Stimulated activated CD4-positive, alpha-beta T cell treated with anti-CD3 and anti-CD28 coated beads, TNF-alpha, amount 100 ng/mL, for 1 hour (primary cell): ENCODE results near the gene SIT1.
"Not testable (repeated sequence)": the region's sequence is repeated elsewhere in the genome, so short reads cannot be mapped to it uniquely, and the experiment has no call there.

Source experiments
- DNase-seq, 3 donors: peaks; one replicate each; pipeline ENCODE4 v3.0.0-alpha.2; 2020; ENCODE audit warnings: low read depth in 3 of 3, low spot score in 1 of 3

Gene SIT1

DNA sequence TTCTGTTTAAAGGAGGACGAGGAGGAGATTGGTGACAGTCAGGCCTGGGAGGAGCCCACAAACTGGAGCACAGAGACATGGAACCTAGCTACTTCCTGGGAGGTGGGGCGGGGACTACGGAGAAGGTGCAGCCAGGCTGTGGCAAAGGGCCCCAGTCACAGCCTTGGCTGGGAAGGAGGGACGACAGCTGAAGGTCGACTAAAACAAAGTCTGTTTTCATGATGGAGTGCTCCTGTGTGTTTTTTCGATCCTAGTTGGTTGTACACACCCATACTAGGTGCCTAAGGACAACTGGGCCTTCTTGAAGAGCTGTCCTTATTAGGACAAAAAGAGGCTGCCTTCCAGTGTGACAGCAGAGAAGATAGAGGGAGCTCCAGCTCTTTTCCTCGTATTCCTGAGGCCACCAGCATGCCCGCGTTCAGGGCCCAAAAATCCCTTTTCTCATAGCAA, 10.3 kb upstream of the SIT1 start:
- no peak for DNase-seq

DNA sequence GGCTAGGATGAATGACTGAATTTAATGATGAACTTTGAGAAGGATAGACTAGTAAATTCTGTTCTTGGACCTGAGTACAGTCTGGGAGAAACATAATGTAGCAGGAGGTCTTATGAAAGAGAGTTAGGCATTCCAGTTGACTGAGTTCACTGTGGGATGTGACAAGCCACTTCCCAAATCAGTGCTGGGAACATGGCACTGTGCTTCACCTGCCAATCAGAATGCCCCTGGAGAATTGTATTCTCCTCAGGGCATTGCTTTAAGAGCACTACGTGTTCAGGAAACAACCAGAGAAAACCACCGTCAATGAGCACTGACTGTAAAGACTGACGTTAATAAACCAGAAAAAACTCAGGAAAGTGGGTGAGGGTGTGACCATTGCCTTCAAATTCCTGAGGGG, 8.6 kb upstream of the SIT1 start:
- no peak for DNase-seq

DNA sequence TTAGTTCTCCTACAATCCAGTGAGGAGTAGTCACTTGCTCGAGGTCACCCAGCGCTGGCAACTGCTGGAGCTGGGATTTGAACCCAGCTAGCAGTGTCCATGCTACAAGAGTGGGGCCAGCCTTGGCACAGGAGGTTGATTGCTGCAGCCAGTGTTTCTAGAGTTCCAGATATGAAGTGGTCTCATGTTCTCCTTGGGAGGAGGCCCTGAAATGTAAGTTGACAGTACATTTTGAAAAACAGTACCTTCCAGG, 8.2 kb upstream of the SIT1 start:
- DNase-seq = no peak

DNA sequence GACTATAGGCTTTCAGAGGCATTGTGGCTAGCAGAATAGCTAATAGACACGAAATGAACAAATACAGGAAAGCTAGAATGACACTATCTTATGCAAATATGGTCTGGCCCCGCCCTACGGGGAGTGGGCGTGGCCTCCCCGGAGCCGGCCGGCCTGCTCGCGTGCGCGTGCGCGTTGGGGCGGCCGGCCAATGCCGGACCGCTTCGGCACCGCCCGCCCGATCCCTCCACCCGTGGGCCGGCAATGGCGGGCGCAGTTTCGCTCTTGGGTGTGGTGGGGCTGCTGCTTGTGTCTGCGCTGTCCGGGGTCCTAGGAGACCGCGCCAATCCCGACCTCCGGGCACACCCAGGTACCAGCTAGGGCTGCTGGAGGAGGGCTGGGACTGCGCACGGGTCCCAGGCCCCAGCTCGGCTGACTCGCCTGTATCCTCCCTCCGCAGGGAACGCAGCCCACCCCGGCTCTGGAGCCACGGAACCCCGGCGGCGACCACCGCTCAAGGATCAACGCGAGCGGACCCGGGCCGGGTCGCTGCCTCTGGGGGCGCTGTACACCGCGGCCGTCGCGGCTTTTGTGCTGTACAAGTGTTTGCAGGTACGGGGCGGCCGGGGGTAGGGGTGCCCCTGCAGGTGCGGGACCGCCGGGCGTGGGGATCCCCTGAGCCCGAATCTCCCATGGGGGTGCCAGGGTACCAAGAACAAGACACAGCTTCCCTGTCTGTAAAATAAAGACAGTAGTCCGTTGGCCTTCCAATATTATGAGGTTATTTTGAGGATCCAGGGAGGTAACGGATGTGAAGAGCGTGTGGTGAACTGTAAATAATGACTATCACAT, 7.6 kb upstream of the SIT1 start, which contains the start of gene CCDC107:
Gene CCDC107 (plus strand): TSS at position 156 of the 831 bp plus-strand sequence. CDS start 88 bp downstream, at position 244.
- DNase-seq = peak; percentile 56 to 76 (median 68)

DNA sequence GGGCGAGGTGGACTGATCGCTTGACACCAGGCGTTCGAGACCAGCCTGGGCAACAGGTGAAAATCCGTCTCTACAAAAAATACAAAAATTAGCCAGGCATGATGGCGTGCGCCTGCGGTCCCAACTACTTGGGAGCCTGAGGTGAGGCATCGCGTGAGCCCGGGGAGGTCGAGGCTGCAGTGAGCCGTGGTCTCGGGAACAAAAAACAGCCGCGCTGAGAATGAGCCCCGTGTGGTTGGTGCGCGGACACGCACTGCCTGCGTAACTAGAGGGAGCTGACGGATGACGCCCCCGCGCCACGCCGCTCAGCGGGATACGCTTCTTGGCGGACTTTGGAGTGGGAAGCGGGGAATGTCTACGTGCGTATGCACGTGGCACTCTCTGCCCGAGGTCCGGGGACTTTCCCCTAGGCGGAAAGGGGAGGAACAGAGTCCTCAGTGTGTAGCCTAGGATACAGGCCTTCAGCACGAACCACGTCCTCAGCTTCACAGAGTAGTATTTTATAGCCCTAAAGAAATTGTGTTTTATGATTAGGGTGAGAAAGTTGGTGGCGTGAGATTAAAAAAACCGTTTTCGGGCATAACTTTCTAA, 6.9 kb upstream of the SIT1 start, which contains the start of gene RMRP:
Gene RMRP (minus strand): TSS at position 474 of the 591 bp plus-strand sequence.
- DNase-seq = peak; percentile 75 to 85 (median 84)

DNA sequence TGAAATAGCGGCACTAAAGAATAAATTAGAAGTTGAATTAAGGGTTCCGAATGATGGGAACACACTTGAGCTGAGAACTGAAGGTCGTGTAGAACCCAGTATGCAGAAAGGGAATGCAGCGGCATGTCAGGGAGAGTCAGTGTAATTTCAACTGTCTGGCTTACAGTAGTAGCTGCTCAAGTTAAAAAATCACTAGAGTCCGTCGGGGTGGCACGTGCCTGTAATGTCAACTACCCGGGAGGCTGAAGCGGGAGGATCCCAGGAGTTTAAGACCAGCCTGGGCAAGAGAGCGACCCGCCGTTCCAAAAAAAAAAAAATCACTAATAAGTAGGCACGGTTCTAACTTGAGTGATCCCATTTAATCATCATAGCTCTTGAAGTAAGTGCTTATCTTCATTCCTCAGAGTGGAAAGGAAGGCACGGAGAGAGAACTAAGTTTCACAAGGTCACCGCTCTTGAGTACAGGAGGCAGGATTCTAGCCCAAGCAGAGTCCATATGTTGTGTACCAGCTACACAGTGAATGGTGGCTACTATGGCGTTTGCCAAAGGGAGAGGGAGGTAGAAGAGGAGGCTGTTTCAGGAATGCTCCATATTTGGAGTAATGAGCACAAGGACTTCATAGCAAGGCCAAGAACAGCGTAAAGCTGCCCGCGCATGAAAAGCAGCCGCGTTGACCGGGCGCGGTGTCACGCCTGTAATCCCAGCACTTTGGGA, 6.3 kb upstream of the SIT1 start:
- DNase-seq = no peak

DNA sequence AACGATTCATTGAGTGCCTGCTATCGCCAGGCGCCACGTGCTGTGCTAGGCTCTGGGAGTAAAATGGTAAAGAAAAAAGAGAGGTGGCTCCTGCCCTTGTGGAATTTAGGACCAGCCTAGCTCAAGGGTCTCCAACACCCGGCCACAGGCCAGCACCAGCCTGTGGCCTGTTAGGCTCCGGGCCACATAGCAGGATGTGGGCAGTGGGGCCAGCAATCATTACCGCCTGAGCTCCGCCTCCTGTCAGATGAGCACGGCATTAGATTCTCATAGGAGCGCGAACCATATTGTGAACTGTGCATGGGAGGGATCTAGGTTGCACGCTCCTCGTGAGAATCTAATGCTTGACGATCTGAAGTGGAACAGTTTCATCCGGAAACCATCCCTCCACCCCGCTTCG, 5.6 kb upstream of the SIT1 start:
- no peak for DNase-seq

DNA sequence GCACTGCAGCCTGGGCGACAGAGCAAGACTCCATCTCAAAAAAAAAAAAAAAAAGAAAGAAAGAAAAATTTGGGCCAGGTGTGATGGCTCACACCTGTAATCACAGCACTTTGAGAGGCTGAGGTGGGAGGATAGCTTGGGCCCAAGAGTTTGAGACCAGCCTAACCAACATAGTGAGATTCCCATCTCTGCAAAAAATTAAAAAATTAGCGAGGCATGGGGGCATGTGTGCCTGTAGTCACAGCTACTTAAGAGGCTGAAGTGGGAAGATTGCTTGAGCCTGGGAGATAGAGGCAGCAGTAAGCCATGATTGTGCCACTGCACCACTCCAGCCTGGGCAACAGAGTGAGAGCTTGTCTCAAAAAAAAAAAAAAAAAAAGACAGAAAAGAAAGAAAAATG, 2.9 kb upstream of the SIT1 start:
- DNase-seq = no peak

DNA sequence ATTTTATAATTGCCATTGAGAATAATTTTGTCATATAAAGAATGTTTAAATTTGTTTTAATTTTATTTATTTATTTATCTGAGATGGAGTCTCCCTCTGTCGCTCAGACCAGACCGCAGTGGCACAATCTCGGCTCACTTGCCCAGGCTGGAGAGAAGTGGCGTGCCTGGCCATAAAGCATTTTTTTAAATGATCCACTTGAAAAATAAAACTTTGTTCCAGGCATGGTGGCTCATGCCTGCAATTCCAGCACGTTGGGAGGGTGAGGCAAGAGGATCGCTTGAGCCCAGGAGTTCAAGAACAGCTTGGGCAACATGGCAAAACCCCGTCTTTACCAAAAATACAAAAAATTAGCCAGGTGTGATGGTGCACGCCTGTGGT, 2.1 kb upstream of the SIT1 start:
- no peak for DNase-seq

DNA sequence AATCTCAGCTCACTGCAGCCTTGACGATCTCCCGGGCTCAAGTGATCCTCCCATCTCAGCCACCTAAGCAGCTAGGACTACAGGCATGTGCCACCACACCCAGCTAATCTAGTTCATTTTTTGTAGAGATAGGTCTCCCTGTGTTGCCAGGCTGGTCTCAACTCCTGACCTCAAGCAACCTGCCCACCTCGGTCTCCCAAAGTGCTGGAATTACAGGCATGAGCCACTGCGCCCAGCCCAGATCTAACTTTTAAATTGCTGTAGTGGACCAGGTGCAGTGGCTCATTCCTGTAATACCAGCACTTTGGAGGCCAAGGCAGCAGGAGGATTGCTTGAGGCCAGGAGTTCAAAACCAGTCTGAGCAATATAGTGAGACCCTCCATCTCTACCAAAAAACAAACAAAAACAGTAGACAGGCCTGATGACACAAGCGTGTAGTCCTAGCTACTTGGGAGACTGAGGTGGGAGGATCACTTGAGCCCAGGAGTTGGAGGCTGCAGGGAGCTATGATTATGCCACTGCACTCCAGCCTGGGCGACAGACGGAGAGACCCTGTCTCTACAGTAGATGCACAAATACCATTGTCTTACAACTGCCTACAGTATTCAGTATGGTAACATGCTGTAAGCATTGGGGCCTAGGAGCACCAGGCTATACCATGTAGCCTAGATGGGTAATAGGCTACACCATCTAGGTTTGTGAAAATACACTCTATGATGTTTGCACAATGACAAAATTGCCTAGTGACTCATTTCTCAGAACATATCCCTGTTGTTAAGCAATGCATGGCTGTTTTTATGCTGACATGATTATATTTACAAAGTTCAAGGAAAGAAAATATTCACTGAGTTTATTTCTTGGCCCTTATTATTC, 1.5 kb upstream of the SIT1 start:
- no peak for DNase-seq

DNA sequence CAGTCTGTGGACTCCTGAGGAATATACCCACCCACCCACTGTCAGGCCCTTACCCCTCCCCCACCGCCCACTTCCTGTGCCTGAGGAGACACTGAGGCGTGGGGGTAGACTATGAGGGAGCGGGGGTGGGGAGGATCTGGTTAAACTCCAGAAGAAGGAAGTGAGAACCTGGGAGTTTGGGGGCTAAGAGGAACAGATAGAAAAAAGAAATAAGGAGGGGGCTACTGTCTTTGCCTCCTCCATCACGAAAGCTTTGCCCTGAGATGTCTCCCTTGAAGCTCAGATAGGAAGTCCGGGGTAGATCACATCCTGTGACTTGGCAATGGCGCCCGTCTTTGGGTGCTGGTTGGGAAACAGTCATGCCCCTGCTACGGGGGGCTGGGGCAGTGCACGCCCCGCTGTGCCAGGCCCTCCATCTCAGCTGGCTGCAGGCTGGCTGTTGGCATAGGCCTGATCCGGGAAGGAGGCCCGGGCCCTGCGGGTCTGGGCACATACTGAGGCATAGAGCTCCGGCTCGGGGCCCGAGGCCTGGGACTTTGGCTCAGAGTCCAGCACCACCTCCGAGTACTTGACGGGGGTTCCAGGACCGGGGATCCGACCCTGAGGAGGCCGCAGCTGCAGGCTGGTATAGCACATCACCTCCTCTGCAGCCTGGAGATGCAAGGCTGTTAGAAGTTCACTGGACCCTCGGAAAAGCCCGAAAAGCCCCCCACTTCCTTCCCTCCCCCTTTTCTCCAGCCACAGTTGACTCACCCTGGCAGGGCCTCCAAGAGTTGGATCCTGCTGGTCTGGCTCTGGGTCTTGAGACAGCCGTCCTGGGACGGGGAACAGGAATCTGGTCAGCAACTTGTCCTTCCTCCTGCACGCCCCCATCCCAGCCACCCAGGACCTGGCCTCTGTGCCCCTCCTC, 1.0 kb downstream of the SIT1 start:
- peak in 1 of 3 donors; percentile 38 for DNase-seq

DNA sequence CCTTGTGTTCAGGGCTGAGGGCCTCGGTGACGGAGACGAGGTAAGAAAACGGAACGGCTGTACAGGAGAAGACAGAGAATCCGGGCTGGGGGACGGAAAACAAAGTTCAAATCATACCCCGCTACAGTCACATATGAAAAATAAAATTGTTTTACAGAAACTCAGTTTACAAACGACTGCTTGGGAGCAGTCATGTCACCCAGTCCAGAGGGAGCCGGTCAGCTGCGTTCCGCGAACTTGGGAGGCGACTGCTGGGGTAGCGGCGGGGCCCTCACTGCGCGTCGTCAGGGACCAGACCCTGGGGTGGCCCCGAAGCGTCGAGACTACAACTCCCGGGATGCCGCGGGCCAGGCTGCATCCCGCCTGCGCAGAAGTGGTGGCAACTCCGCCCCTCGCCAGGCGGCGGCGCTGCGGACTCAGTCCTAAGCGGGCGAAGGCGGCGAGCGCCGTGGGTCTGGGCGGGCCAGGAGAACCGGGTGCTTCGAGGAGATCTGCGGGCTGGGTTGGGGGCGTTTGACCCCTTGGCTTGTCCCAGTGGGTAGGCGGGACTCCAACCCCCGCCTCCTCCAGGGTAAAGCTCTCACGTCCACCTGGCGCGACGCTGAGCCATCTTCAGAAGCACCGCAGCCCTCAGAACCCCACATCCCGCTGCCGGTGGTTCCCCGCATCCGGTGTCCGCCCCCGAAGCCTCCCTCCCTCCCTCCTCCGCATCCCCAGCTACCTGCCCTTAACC, 4.0 kb downstream of the SIT1 start:
- peak; percentile 72 to 91 (median 85) for DNase-seq

DNA sequence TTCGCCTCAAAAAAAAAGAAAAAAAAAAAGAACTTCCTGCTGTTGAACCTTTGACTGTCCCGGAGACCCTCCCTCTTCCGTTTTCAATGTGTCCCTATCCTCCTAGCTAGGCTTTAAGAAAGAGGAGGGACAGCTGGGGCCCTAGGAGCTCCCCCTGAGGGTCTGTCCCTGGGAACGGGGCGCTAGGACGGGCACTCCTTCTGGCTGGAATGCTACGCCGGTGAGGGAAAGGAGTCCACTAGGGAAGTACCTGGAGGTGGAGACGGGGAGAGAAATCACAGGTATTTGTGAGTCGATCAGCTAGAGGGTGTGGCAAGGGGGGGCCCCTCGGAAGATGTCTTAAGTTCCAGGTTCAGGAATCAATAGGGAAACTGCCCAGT, 4.6 kb downstream of the SIT1 start:
- no peak for DNase-seq

DNA sequence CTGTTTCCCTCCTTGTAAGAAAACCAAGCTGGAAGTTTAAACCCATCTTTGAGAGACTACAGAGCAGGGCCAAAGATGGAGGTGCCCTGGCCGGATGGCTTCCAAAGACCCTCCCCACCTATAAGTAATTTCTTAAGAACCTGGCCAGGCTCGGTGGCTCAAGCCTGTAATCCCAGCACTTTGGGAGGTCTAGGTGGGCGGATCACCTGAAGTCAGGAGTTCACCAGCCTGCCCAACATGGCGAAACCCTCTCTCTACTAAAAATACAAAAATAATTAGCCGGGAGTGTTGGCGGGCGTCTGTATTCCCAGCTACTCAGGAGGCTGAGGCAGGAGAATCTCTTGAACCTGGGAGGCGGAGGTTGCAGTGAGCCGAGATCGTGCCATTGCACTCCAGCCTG, 5.0 kb downstream of the SIT1 start:
- not testable (repeated sequence) for DNase-seq

DNA sequence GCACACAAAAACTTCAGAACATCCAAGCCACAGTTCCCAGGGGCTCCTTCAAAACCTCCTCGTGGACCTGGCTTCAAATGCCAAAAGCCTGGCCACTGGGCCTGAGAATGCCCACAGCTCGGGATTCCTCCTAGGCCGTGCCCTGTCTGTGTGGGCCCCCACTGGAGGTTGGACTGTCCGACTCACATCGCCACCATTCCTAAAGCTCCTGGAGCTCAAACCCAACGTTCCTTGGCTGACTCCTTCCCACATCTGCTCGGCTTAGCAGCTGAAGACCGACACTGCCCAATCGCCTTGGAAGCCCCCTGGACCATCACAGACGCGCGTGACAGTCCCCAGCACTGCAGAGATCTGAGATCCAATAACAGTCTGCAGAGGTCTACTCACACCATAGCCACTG, 7.7 kb downstream of the SIT1 start:
- DNase-seq = no peak

DNA sequence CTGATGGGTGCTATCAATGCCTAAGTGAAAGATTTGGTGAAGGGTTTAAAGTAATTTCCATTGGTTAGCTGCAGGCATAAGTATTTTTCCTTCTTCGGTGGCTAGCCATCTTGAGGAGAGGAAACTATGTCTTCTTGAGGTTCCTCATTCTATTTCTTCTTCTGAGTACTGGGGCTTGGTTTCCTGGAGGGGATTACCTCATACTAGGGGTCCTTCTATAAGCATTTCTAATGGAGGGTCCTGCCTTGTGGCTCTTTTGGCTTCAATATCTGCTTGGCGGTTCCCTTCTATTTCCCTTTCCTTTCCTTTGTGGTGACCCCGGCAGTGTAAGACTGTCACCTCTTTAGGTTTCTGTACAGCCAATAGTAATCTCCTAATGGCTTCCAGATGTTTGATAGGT, 9.3 kb downstream of the SIT1 start:
- not testable (repeated sequence) for DNase-seq

DNA sequence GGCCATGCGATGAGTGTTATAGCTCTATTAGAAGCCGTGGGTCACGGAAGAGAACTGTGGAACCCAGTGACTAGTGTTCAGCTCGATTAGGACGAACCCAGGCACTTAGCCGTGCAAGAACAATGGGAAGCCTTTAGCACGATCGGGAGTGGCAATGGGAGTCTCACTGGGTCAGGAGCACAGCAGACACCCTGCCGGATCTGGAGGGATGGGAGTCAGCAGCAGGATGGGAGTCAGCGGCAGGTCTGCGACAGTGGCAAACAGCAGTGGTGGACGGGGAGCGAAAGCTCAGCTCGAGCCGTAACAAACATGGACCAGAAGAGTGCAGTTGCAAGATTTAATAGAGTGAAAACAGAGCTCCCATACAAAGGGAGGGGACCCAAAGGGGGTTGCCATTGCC, 10.3 kb downstream of the SIT1 start:
- DNase-seq = not testable (repeated sequence)

DNA sequence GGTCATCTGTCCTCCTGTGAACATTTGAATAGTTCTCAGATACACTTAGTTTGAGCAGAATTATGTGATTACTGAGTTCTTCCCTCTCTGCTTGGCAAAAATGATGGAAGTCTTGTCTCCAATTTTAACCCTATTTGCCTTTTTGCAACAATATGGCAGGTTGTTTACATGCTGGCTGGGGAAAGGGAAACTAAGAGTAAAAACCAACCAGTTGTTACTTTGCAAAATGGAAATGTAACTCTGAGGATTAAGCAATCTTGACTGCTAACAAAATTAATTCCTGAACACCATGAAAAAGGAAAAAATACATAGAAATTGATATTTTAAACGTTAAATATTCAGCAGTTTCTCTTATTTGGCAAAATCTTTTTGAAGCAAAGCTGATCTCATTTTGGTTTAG, 11.1 kb downstream of the SIT1 start:
- DNase-seq = no peak

DNA sequence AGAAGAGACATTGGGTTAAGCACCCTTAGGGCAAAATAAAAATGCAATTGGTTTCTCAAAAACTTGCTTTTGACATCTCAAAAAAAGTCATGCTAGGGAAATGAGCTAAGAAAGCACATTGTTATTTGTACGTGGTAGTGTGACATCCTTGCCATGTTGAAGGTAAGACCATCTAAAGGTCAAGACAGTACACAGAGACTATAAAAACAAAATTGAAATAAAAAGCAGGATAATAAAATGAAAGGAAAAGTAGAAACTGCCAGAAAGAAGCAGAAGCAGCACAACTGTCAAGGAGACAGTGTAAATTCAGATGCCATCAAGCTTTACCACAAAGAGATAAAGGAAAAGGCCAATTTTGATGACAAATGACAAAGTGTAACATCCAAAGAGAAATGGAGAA, 11.5 kb downstream of the SIT1 start:
- not testable (repeated sequence) for DNase-seq

DNA sequence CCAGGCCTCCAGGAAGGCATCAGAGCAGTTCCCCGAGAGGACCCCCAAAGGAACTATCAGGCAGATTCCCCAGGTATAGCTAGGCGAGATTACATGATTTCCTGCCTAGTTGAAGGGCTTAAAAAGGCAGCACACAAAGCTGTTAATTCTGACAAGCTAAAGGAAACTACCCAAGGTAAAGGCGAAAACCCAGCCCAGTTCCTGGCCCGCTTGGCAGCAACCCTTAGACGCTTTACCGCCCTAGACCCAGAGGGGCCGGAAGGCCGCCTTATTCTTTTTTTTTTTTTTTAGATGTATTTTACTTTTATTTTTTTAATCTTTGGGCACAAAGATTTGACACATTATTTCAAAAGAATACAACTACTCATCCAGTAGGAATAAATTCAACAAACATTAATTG, 12.0 kb downstream of the SIT1 start:
- DNase-seq = not testable (repeated sequence)
